K562 (cell line): Measurements from ENCODE around the gene ZBTB48. TPM values are rescaled to one million over a fixed set of nuclear protein-coding genes. Genes with fewer than 3 reads are reported as not detected.

Experiments
- DIDO1 ChIP-seq: fragments of 450-650 bp; IDR thresholded peaks from 2 replicates; pipeline ENCODE4 v1.6.1; 2016; ENCODE audit warnings: low read depth, missing biosample characterization, missing genetic modification characterization
- EP400 ChIP-seq: fragments of 450-650 bp; IDR thresholded peaks from 2 replicates; pipeline ENCODE4 v1.6.1; 2017; ENCODE audit warnings: antibody characterized with exemption, mild to moderate bottlenecking, moderate library complexity
- FOXP1 ChIP-seq: sonication (generic); formaldehyde crosslinking; IDR thresholded peaks from 2 replicates; pipeline ENCODE4 v1.8.0; 2022; ENCODE audit warnings: mild to moderate bottlenecking, missing genetic modification reagents
- HOXB6 ChIP-seq: fragments of 250-450 bp; sonication (Bioruptor Pico); IDR thresholded peaks from 2 replicates; pipeline ENCODE4 v1.5.1; 2022; ENCODE audit warnings: mild to moderate bottlenecking, borderline replicate concordance
- MAFG ChIP-seq: fragments of 450-650 bp; conservative IDR thresholded peaks from 2 replicates; pipeline ENCODE4 v1.6.1; 2016; ENCODE audit warnings: missing genetic modification characterization, missing compliant biosample characterization
- MCM7 ChIP-seq, 2 experiments: fragments of 450-650 bp; IDR thresholded peaks; 2 replicates each; pipeline ENCODE4 v1.6.1; 2016 to 2018
- NCOR1 ChIP-seq: fragments of 450-650 bp; IDR thresholded peaks from 2 replicates; pipeline ENCODE4 v1.6.1; 2016; ENCODE audit warnings: mild to moderate bottlenecking, moderate library complexity
- PHB ChIP-seq: fragments of 250-450 bp; sonication (Bioruptor Pico); IDR thresholded peaks from 2 replicates; pipeline ENCODE4 v1.5.0; 2021
- RB1 ChIP-seq: fragments of 450-650 bp; IDR thresholded peaks from 2 replicates; pipeline ENCODE4 v1.6.1; 2017; ENCODE audit warnings: low read depth, mild to moderate bottlenecking
- SMARCB1 ChIP-seq: IDR thresholded peaks from 2 replicates; pipeline ENCODE4 v1.6.1; 2011; ENCODE audit warnings: improper control_type of control experiment, low read depth; ENCODE audit not compliant: insufficient read length
- SNIP1 ChIP-seq: fragments of 450-650 bp; IDR thresholded peaks from 2 replicates; pipeline ENCODE4 v1.7.1; 2017; ENCODE audit warnings: low read depth, mild to moderate bottlenecking
- TAF9B ChIP-seq: fragments of 450-650 bp; IDR thresholded peaks from 2 replicates; pipeline ENCODE4 v1.6.1; 2018; ENCODE audit warnings: mild to moderate bottlenecking; ENCODE audit not compliant: partially characterized antibody
- TCF7 ChIP-seq: sonication (generic); IDR thresholded peaks from 2 replicates; pipeline ENCODE4 v1.6.1; 2016; ENCODE audit warnings: antibody characterized with exemption, borderline replicate concordance
- ZBTB17 ChIP-seq: fragments of 450-650 bp; formaldehyde crosslinking; IDR thresholded peaks from 2 replicates; pipeline ENCODE4 v1.4.0; 2020; ENCODE audit warnings: mild to moderate bottlenecking
- ZNF133 ChIP-seq: fragments of 250-450 bp; sonication (Bioruptor Pico); IDR thresholded peaks from 2 replicates; pipeline ENCODE4 v1.4.0; 2020; ENCODE audit warnings: mild to moderate bottlenecking
- ZNF134 ChIP-seq: fragments of 250-450 bp; sonication (Bioruptor Pico); conservative IDR thresholded peaks from 2 replicates; pipeline ENCODE4 v1.4.0; 2020
- ZNF165 ChIP-seq: fragments of 250-450 bp; sonication (Bioruptor Pico); IDR thresholded peaks from 2 replicates; pipeline ENCODE4 v1.4.0; 2020; ENCODE audit warnings: borderline replicate concordance
- ZNF431 ChIP-seq: sonication (generic); formaldehyde crosslinking; IDR thresholded peaks from 2 replicates; pipeline ENCODE4 v1.8.0; 2022; ENCODE audit warnings: mild to moderate bottlenecking, missing genetic modification reagents
- ZNF764 ChIP-seq: fragments of 250-450 bp; sonication (Bioruptor Pico); IDR thresholded peaks from 2 replicates; pipeline ENCODE4 v1.4.0; 2020; ENCODE audit warnings: low read depth, mild to moderate bottlenecking, moderate library complexity
- polyA plus RNA-seq, 8 experiments: library from polyadenylated mRNA; depleted of rRNA in 4 of 8; stranded (reverse) in 5 of 8; unstranded in 3 of 8; fragments of >200 nt; fragmentation: Nextera tagmentation in 2 of 8; fragmentation: Illumina TruSeq in 1 of 8; extraction: Ambion mirVana in 2 of 8; extraction: Trizol in 1 of 8; gene quantifications; 2 replicates each; pipeline versions ENCODE4 v1.2.1 to v1.2.3, GENCODE V29; 2011 to 2014; ENCODE audit warnings: inconsistent platforms in 1 of 8, missing spikeins in 1 of 8
- total RNA-seq, 7 experiments: library from RNA; depleted of rRNA in 6 of 7; stranded (reverse); fragments of >200 nt in 6 of 7; fragmentation: Illumina TruSeq in 2 of 7; extraction: Trizol in 2 of 7; gene quantifications; 2 replicates each; pipeline versions ENCODE4 v1.2.1 to v1.2.3, GENCODE V29; 2011 to 2021; ENCODE audit warnings: low replicate concordance in 1 of 7
- TF ChIP-seq, protein P1 (sequence below), 2 experiments: fragments of 250-450 bp in 1 of 2; fragments of 450-650 bp in 1 of 2; sonication (Bioruptor Pico) in 1 of 2; IDR thresholded peaks; 2 replicates each; pipeline versions ENCODE4 v1.6.1 to v1.8.0; 2016 to 2021; ENCODE audit warnings: mild to moderate bottlenecking in 2 of 2, moderate library complexity in 2 of 2, missing compliant biosample characterization in 1 of 2, missing genetic modification characterization in 1 of 2
- TF ChIP-seq, protein P2 (sequence below): fragments of 250-450 bp; sonication (Bioruptor Pico); IDR thresholded peaks from 2 replicates; pipeline ENCODE4 v1.8.0; 2022; ENCODE audit warnings: inconsistent platforms
- TF ChIP-seq, protein P3 (sequence below): sonication (generic); formaldehyde crosslinking; IDR thresholded peaks from 2 replicates; pipeline ENCODE4 v1.8.1; 2022; ENCODE audit warnings: missing genetic modification reagents
- TF ChIP-seq, protein P4 (sequence below): fragments of 450-650 bp; conservative IDR thresholded peaks from 2 replicates; pipeline ENCODE4 v1.6.1; 2016; ENCODE audit warnings: missing genetic modification characterization, low read depth, mild to moderate bottlenecking, control low read depth, missing compliant biosample characterization
- TF ChIP-seq, protein P5 (sequence below): fragments of 450-650 bp; formaldehyde crosslinking; IDR thresholded peaks from 2 replicates; pipeline ENCODE4 v1.4.0; 2020; ENCODE audit warnings: mild to moderate bottlenecking, moderate library complexity

Gene ZBTB48
- total and polyA plus RNA-seq, 9 of the 15 experiments (the other 6 are each of a cell fraction or from before 2014, with no cell fraction given), result 1.9 to 66.9 (median 29.5) TPM

DNA sequence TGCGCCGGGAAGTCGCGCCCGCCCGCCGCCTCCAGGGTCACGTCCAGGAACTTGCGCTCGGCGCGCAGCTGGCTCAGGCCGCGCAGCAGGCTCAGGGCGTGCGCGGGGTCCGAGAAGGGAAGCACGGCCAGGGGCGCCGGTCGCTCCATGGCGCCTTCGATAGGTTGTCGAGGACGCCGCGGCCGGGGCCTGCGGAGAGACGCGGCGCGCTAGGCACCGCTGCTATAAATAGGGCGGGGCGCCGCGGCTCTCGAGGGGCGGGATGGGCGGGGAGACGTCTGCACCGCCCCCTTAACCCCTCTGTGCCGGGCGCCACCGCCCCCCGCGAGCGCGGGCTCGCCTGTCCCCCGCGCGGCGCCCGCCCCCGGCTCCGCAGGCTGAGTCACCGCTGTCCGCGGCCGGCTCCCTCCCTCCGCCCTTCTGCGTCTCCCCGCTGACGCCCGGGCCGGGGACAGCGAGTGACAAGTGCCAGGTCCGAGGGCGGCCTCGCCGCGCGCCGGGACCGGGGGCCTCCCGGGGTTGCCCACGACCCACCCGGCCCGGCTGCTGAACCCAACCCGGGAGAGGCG lies 23.0 kb downstream of the ZBTB48 start, which contains the start of gene KLHL21 (continued):
- peak; percentile 2; the same call in 1 of the 2 replicates for TF ChIP-seq EP400
- no peak for TF ChIP-seq PHB (CRISPR knock-in tag)
- no peak for TF ChIP-seq ZBTB17 (CRISPR knock-in tag)
- peak; percentile 89 for TF ChIP-seq RB1
- TF ChIP-seq MCM7 (IDR thresholded peaks at IDR 0.05), result no peak
- TF ChIP-seq, protein P1, sequence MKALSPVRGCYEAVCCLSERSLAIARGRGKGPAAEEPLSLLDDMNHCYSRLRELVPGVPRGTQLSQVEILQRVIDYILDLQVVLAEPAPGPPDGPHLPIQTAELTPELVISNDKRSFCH (CRISPR knock-in tag; IDR thresholded peaks at IDR 0.05), result no peak
- TF ChIP-seq, protein P1 (tag; IDR thresholded peaks at IDR 0.05), result no peak; the same call in 1 of the 2 replicates
- TF ChIP-seq NCOR1, result no peak; the same call in 1 of the 2 replicates
- TF ChIP-seq, protein P2, sequence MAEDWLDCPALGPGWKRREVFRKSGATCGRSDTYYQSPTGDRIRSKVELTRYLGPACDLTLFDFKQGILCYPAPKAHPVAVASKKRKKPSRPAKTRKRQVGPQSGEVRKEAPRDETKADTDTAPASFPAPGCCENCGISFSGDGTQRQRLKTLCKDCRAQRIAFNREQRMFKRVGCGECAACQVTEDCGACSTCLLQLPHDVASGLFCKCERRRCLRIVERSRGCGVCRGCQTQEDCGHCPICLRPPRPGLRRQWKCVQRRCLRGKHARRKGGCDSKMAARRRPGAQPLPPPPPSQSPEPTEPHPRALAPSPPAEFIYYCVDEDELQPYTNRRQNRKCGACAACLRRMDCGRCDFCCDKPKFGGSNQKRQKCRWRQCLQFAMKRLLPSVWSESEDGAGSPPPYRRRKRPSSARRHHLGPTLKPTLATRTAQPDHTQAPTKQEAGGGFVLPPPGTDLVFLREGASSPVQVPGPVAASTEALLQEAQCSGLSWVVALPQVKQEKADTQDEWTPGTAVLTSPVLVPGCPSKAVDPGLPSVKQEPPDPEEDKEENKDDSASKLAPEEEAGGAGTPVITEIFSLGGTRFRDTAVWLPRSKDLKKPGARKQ (CRISPR knock-in tag), result no peak
- TF ChIP-seq DIDO1 (tag), result no peak
- peak; percentile 86 for TF ChIP-seq FOXP1 (CRISPR knock-in tag)
- TF ChIP-seq ZNF764 (CRISPR knock-in tag), result no peak
- no peak for TF ChIP-seq ZNF431 (CRISPR knock-in tag)
- no peak for TF ChIP-seq TAF9B
- TF ChIP-seq, protein P3, sequence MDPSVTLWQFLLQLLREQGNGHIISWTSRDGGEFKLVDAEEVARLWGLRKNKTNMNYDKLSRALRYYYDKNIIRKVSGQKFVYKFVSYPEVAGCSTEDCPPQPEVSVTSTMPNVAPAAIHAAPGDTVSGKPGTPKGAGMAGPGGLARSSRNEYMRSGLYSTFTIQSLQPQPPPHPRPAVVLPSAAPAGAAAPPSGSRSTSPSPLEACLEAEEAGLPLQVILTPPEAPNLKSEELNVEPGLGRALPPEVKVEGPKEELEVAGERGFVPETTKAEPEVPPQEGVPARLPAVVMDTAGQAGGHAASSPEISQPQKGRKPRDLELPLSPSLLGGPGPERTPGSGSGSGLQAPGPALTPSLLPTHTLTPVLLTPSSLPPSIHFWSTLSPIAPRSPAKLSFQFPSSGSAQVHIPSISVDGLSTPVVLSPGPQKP, result no peak
- TF ChIP-seq ZNF133, result no peak
- TF ChIP-seq, protein P4, sequence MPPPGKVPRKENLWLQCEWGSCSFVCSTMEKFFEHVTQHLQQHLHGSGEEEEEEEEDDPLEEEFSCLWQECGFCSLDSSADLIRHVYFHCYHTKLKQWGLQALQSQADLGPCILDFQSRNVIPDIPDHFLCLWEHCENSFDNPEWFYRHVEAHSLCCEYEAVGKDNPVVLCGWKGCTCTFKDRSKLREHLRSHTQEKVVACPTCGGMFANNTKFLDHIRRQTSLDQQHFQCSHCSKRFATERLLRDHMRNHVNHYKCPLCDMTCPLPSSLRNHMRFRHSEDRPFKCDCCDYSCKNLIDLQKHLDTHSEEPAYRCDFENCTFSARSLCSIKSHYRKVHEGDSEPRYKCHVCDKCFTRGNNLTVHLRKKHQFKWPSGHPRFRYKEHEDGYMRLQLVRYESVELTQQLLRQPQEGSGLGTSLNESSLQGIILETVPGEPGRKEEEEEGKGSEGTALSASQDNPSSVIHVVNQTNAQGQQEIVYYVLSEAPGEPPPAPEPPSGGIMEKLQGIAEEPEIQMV, result no peak
- TF ChIP-seq SMARCB1, result no peak
- TF ChIP-seq ZNF134 (CRISPR knock-in tag), result no peak
- no peak for TF ChIP-seq SNIP1
- TF ChIP-seq TCF7, result no peak
- TF ChIP-seq HOXB6 (CRISPR knock-in tag), result no peak
- TF ChIP-seq, protein P5, sequence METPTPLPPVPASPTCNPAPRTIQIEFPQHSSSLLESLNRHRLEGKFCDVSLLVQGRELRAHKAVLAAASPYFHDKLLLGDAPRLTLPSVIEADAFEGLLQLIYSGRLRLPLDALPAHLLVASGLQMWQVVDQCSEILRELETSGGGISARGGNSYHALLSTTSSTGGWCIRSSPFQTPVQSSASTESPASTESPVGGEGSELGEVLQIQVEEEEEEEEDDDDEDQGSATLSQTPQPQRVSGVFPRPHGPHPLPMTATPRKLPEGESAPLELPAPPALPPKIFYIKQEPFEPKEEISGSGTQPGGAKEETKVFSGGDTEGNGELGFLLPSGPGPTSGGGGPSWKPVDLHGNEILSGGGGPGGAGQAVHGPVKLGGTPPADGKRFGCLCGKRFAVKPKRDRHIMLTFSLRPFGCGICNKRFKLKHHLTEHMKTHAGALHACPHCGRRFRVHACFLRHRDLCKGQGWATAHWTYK (CRISPR knock-in tag), result no peak; the same call in 1 of the 2 replicates
- no peak for TF ChIP-seq MAFG (tag)
- no peak for TF ChIP-seq ZNF165 (CRISPR knock-in tag)
